ENCODE results near the gene KRTAP2-3. TPM values are rescaled to one million over a fixed set of nuclear protein-coding genes. Genes with fewer than 3 reads are reported as not detected.

KRTAP2-3 gene
- total and polyA plus RNA-seq, 4 donors = not detected

DNA sequence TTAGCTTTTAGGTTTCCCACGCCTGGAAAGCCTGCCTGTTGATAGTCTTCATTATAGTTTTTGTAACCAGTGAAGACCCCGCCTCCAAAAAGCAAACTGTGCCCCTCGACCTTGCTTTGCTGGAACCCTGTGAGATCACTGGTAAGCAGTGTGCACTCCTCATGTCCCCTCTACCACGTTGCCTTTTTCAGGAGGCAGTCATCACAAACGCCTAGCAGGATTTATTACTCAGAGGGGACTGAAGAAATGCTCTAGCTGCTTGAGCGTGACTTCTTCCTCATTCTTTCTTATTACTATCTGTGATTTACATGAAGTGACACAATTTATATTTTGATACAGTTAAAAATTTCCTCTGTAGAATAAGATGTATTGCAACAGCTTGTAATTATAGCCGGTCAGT, 44.5 kb downstream of the KRTAP2-3 start:
- Histone ChIP-seq H3K9me3 (ENCODE audit: control insufficient read depth in 4 of 4, insufficient read depth in 3 of 4, low read length in 3 of 4) (peaks cover 0 to 3% (median 0%) of the 10 kb centered on the region in 4 donors), H3K9ac (ENCODE audit: insufficient read depth in 1 of 2, low read length in 2 of 2) (no peak overlapping the region), H3K4me1 (ENCODE audit: control insufficient read depth in 5 of 5, insufficient read depth in 5 of 5, low read length in 5 of 5) (no peaks in the 10 kb centered on the region), H3K36me3 (ENCODE audit: control insufficient read depth in 4 of 4, insufficient read depth in 4 of 4, low read length in 4 of 4) (no peaks in the 10 kb centered on the region), H3K4me3 (no peak overlapping the region), H3K27me3 (ENCODE audit: control insufficient read depth in 3 of 3, insufficient read depth in 3 of 3, low read length in 2 of 3) (no peaks in the 10 kb centered on the region), H3K27ac (ENCODE audit: low read depth in 1 of 2, low read length in 1 of 2) (no peak overlapping the region)
- no peak for ATAC-seq (ENCODE audit: insufficient read depth, low FRiP score)
- WGBS, 2 donors = 71 to 74% methylated on average over 7 of the region's 7 CpGs
- TF ChIP-seq, protein P1, sequence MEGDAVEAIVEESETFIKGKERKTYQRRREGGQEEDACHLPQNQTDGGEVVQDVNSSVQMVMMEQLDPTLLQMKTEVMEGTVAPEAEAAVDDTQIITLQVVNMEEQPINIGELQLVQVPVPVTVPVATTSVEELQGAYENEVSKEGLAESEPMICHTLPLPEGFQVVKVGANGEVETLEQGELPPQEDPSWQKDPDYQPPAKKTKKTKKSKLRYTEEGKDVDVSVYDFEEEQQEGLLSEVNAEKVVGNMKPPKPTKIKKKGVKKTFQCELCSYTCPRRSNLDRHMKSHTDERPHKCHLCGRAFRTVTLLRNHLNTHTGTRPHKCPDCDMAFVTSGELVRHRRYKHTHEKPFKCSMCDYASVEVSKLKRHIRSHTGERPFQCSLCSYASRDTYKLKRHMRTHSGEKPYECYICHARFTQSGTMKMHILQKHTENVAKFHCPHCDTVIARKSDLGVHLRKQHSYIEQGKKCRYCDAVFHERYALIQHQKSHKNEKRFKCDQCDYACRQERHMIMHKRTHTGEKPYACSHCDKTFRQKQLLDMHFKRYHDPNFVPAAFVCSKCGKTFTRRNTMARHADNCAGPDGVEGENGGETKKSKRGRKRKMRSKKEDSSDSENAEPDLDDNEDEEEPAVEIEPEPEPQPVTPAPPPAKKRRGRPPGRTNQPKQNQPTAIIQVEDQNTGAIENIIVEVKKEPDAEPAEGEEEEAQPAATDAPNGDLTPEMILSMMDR (IDR thresholded peaks at IDR 0.05; ENCODE audit: control extremely low read depth, extremely low read depth) = no peak
- no peak for DNase-seq

DNA sequence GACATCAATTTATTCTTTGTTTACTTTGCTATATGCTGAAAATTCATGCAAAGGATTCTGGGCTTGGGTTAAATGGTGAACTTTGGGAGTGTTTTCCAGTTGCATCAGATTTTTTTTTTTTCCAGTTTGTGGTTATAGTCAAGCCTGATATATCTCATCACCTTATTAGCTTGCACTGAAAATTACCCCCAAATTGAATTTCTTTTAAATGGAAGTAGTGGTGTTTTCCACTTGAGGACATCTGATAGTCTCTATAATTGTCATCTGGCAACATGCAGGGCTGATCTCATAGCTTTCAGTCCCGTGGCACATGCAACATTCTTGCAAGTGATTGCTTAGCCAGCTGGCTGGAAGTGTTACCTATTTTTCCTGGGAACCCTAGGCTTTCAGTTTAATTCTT, 46.3 kb downstream of the KRTAP2-3 start:
- WGBS, 2 donors = 38 to 66% methylated on average over 1 of the region's 1 CpG
- H3K9ac ChIP-seq (ENCODE audit: insufficient read depth in 1 of 2, low read length in 2 of 2) = no peak overlapping the region
- no peaks in the 10 kb centered on the region for H3K27me3 ChIP-seq (ENCODE audit: control insufficient read depth in 3 of 3, insufficient read depth in 3 of 3, low read length in 2 of 3)
- TF ChIP-seq, protein P1 (IDR thresholded peaks at IDR 0.05; ENCODE audit: control extremely low read depth, extremely low read depth) = no peak
- no peaks in the 10 kb centered on the region for H3K36me3 ChIP-seq (ENCODE audit: control insufficient read depth in 4 of 4, insufficient read depth in 4 of 4, low read length in 4 of 4)
- H3K27ac ChIP-seq (ENCODE audit: low read depth in 1 of 2, low read length in 1 of 2) = no peak overlapping the region
- no peak overlapping the region for H3K4me3 ChIP-seq
- DNase-seq (no peak), ATAC-seq (ENCODE audit: insufficient read depth, low FRiP score) (no peak)
- H3K9me3 ChIP-seq (ENCODE audit: control insufficient read depth in 4 of 4, insufficient read depth in 3 of 4, low read length in 3 of 4) = no peaks in the 10 kb centered on the region
- peaks cover 0 to 5% (median 0%) of the 10 kb centered on the region in 5 donors for H3K4me1 ChIP-seq (ENCODE audit: control insufficient read depth in 5 of 5, insufficient read depth in 5 of 5, low read length in 5 of 5)

DNA sequence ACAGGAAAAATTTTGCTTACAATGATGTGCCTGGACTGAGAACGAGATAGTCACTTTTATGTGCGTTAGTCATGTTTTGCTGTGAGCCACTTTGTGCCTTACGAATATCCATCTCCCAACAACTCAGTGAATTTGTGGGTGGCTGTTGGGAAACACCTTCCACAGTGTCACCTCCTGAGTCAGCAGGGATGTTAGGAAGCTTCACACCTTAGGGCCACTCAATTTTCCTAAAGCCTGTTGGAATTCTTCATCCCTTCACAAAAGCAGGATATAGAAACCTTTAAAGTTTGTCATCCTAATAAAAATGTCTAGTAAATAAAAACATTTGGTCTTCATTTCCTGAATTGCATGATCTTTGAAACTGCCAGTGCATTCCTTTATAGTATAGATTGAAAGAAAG, 46.7 kb downstream of the KRTAP2-3 start:
- Histone ChIP-seq H3K9me3 (ENCODE audit: control insufficient read depth in 4 of 4, insufficient read depth in 3 of 4, low read length in 3 of 4) (no peaks in the 10 kb centered on the region), H3K9ac (ENCODE audit: insufficient read depth in 1 of 2, low read length in 2 of 2) (no peak overlapping the region), H3K36me3 (ENCODE audit: control insufficient read depth in 4 of 4, insufficient read depth in 4 of 4, low read length in 4 of 4) (no peaks in the 10 kb centered on the region), H3K27ac (ENCODE audit: low read depth in 1 of 2, low read length in 1 of 2) (no peak overlapping the region), H3K27me3 (ENCODE audit: control insufficient read depth in 3 of 3, insufficient read depth in 3 of 3, low read length in 2 of 3) (no peaks in the 10 kb centered on the region), H3K4me3 (no peak overlapping the region), H3K4me1 (ENCODE audit: control insufficient read depth in 5 of 5, insufficient read depth in 5 of 5, low read length in 5 of 5) (peaks cover 0 to 5% (median 0%) of the 10 kb centered on the region in 5 donors)
- no peak for ATAC-seq (ENCODE audit: insufficient read depth, low FRiP score)
- 80 to 84% methylated on average over 3 of the region's 3 CpGs for WGBS, 2 donors
- no peak for DNase-seq
- TF ChIP-seq, protein P1 (IDR thresholded peaks at IDR 0.05; ENCODE audit: control extremely low read depth, extremely low read depth) = no peak
